ENCODE data around the gene SS18L1.
A peak's percentile ranks its signal among the peaks of the same experiment; 100 is the strongest.

The SS18L1 gene

GRCh38 chr20:62119115-62119514 is 24.5 kb upstream of the SS18L1 start:
- intact Hi-C loops (cut with DNase I): no loop called here
- no peak for DNase-seq

- intact Hi-C loops (cut with DNase I): no loop called here
- no peak for DNase-seq
These were observed 23.8 kb upstream of the SS18L1 start for GRCh38 chr20:62119591-62120364.

GRCh38 chr20:62120365-62120762 is 23.2 kb upstream of the SS18L1 start:
- intact Hi-C loops (cut with DNase I): no loop called here

GRCh38 chr20:62120990-62121775 is 22.4 kb upstream of the SS18L1 start:
- intact Hi-C loops (cut with DNase I): no loop called here
- peak in 10 of 42 donors; percentile 14 to 52 (median 39) for DNase-seq

More at GRCh38 chr20:62120365-62120762, 23.2 kb upstream of the SS18L1 start:
- no peak for DNase-seq

GRCh38 chr20:62121776-62122653 is 21.6 kb upstream of the SS18L1 start, which contains the start of gene LSM14B:
Gene LSM14B, plus strand, starts transcription at chr20:62122475. Its CDS starts 192 bp downstream, at chr20:62122667.
- peak; percentile 75 to 98 (median 95) for DNase-seq

GRCh38 chr20:62122654-62123449 is 20.7 kb upstream of the SS18L1 start:
- DNase-seq: peak in 17 of 42 donors; percentile 15 to 56 (median 29)
- intact Hi-C loops (cut with DNase I): loop anchor here (2.0 kb wide), 2 partner anchors 20 to 56 kb away; partner anchors contain the start of genes PSMA7 and SS18L1

More at GRCh38 chr20:62121776-62122653, 21.6 kb upstream of the SS18L1 start, which contains the start of gene LSM14B:
- intact Hi-C loops (cut with DNase I): loop anchor here (2.0 kb wide), 2 partner anchors 21 to 55 kb away; partner anchors contain the start of genes PSMA7 and SS18L1

- DNase-seq: no peak
- intact Hi-C loops (cut with DNase I): loop anchor here (2.0 kb wide), 2 partner anchors 19 to 57 kb away; partner anchors contain the start of genes PSMA7 and SS18L1
These were observed 20.0 kb upstream of the SS18L1 start for GRCh38 chr20:62123450-62124118.

GRCh38 chr20:62126141-62126540 is 17.4 kb upstream of the SS18L1 start:
- intact Hi-C loops (cut with DNase I): no loop called here
- no peak for DNase-seq

GRCh38 chr20:62127799-62128198 is 15.8 kb upstream of the SS18L1 start:
- intact Hi-C loops (cut with DNase I): no loop called here
- DNase-seq: no peak

GRCh38 chr20:62128502-62128901 is 15.1 kb upstream of the SS18L1 start:
- intact Hi-C loops (cut with DNase I): no loop called here
- no peak for DNase-seq

- intact Hi-C loops (cut with DNase I): no loop called here
- DNase-seq: no peak
These were observed 13.6 kb upstream of the SS18L1 start for GRCh38 chr20:62129731-62130531.

- intact Hi-C loops (cut with DNase I): no loop called here
- DNase-seq: no peak
These were observed 11.8 kb upstream of the SS18L1 start for GRCh38 chr20:62131560-62132320.

- intact Hi-C loops (cut with DNase I): no loop called here
These were observed 11.1 kb upstream of the SS18L1 start for GRCh38 chr20:62132421-62132820.

GRCh38 chr20:62133051-62133845 is 10.3 kb upstream of the SS18L1 start:
- intact Hi-C loops (cut with DNase I): no loop called here

More at GRCh38 chr20:62132421-62132820, 11.1 kb upstream of the SS18L1 start:
- peak in 13 of 42 donors; percentile 12 to 68 (median 42) for DNase-seq

GRCh38 chr20:62133864-62134263 is 9.7 kb upstream of the SS18L1 start:
- intact Hi-C loops (cut with DNase I): no loop called here

More at GRCh38 chr20:62133051-62133845, 10.3 kb upstream of the SS18L1 start:
- peak in 7 of 42 donors; percentile 19 to 47 (median 33) for DNase-seq

More at GRCh38 chr20:62133864-62134263, 9.7 kb upstream of the SS18L1 start:
- no peak for DNase-seq

Measured in head of caudate nucleus (tissue), 42 donors.